Activated CD8-positive, alpha-beta memory T cell treated with anti-CD3 and anti-CD28 coated beads for 48 hours (primary cell): ENCODE measurements around the gene OR6T1.

Source experiments
- DNase-seq, 3 experiments: peaks; one replicate each; pipeline ENCODE4 v3.0.0-alpha.2; 2020; ENCODE audit warnings: low read depth in 2 of 3, low spot score in 2 of 3

Gene OR6T1

GRCh38 chr11:123943738-123944137 is at the start of gene OR6T1:
Gene OR6T1 (minus strand): TSS chr11:123943838. CDS start chr11:123943838, 0 bp downstream.
- no peak for DNase-seq

DNA sequence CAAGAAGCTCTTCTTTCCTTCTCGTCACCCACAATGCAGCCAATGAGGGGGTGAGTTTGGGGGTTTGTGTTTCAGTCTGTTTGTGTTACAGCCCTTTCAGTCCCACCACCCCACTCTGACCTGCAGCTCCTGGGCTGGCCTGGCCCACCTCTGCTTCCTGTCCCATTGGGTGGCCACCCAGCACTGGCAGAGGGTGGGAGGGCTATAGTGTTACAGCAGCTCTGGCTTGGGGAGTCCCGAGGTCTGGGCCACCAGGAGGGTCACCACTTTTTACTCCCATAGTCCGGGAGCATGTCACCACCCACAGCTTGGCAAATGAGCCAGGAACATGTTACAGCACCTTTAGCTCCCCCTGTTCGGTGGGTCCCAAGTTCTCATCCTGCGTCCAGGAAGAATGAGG is 35.7 kb upstream of the OR6T1 start:
- DNase-seq = no peak

GRCh38 chr11:123977731-123978347 is 34.2 kb upstream of the OR6T1 start, which contains the start of gene OR10S1:
Gene OR10S1 (minus strand): TSS chr11:123977781. CDS start chr11:123977664, 117 bp downstream.
- DNase-seq = no peak

DNA sequence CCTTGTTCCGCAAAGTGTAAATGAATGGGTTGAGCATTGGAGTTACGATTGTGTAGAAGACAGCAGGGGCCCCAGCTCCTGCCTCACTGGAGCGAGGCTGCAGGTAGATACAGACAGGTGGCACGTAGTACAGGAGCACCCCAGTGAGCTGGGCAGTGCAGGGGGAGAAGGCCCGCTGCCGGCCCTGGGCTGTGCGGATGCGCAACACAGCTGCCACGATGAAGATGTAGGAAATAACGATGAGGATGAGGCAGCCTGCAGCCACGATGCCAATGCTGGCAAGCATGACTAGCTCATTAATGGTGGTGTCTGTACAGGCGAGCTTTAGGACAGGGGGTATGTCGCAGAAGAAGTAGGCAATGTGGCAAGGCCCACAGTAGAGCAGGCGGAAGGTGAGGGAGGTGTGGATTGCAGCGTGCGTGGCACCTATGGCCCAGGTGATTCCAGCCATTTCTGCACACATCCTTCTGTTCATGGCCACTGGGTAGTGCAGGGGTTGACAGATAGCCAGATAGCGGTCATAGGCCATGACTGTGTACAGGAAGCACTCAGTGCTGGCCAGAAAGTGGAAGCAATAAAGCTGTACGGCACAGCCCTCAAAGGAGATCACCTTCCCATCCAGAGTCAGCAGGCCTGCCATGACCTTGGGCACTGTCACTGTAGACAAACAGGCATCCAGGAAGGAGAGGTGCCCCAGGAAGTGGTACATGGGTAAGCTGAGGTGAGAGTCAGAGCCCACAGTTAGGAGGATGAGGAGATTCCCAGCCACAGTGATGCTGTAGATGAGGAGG is 33.3 kb upstream of the OR6T1 start:
- no peak for DNase-seq

GRCh38 chr11:123973816-123974215 is 30.2 kb upstream of the OR6T1 start:
- DNase-seq = no peak

GRCh38 chr11:123956752-123957151 is 13.1 kb upstream of the OR6T1 start:
- DNase-seq = no peak

DNA sequence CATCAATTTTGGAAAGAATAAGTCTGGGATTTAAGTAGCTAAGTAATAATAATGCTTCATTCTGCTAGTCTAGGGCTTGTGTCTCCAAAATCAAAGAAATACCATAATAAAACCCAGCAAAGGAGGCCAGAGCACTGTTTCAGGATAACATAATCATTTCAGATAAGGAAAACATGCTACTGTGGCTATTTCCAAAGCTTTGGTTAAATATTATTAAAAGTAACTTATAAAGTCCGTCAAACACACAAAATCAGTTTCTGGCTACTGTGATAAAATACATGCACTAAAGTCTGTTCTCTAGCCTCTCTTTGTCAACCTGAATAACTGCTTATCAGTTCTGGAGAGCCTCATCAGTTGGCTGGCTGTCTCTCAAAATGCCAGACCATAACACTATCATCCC is 1.5 kb upstream of the OR6T1 start:
- DNase-seq = no peak

- no peak for DNase-seq
Measured at GRCh38 chr11:123942413-123942812, 1.2 kb downstream of the OR6T1 start.

- DNase-seq = no peak
Measured at GRCh38 chr11:123939317-123939716, 4.3 kb downstream of the OR6T1 start, which contains the start of gene OR4D5. Gene OR4D5 (plus strand): TSS chr11:123939617. CDS start chr11:123939617, 0 bp downstream.

DNA sequence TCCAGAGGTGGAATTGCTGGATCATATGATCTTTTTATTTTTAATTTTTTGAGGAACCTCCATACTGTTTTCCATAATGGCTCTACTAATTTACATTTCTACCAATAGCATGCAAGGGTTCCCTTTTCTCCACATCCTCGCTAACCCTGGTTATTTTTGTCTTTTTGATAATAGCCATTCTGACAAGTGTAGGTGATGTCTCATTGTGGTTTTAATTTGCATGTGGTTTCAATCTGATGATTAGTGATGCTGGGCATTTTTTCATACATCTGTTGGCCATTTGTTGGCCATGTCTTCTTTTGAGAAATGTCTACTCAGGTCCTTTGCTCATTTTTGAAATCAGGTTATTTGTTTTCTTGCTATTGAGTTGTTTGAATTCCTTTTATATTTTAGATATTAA is 19.6 kb downstream of the OR6T1 start:
- no peak for DNase-seq

DNA sequence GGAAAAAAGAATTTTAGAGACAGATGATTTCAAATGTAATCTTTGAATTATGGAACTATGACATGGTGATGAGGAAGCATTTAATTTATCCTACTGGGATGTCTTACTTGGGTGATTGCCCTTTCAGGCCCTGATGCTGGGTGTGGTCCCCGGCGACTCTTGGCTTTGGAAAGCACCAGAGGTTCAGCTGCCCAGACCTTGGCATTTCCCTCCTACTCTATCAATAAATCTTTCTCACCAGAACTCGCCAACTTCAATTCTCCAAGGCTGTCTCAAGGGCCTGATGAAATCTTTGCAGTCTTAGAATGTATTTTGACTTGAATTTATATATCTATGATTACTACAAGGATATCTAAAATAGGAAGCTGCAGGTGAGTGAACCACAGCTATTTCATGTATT is 22.7 kb downstream of the OR6T1 start:
- no peak for DNase-seq

GRCh38 chr11:123905826-123906225 is 37.8 kb downstream of the OR6T1 start:
- DNase-seq = no peak

DNA sequence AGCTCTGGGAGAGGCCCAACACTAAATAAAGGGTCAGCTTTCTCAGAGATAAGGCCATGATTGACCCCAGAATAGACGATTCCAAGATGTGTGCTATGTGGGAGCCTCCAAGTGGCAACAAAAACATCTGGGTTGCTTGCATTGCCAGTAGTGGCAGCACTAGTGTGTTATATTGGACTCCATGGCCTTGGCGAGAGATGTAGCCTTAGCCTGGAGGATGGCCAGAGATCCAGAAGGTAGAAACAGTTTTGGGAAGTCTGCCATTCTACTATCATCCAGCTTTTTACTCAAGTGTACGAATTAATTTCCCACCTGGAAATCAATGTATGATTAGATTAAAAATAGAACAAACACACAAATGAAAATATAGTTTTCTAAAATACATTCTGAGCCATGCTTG is 38.7 kb downstream of the OR6T1 start:
- no peak for DNase-seq

DNA sequence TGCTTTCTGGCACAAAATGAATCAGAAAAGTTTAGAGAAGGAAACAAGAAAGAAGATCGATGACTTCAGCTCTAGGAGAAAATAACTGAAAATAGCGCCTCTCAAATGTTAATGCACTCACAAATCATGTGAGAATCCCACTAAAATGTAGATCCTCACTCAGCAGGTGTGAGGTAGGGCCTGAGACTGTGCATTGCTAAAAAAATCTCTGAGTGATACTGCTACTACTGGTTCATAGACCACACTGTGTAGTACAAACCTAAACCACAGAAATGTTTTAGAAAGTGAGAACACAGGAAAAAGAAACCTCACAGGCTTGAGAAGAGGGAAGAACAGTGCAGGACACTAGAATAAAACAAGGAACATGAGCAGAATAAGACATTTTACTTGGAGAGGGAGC is 39.7 kb downstream of the OR6T1 start:
- no peak for DNase-seq

DNA sequence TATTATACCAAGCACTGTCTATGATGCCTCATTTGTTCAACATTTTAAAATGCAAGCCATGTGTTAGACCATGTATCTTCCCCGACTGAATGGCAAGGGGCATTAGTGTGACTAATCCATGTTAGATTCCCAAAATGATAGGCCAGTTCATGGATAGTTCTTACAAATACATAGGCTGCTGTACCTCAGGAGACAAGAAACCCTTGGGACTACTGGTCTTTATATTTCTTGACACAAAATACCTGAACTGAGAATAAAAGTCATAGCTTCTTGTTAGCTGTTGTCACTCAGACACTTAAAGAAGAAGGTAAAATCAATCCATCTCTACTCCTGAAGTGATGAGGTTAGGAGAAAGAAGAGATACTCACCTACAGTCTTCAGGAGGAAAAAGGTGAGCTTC is 41.8 kb downstream of the OR6T1 start, which contains the start of gene OR8D4:
TSS of gene OR8D4 (plus strand) at position 301 of the 400 bp plus-strand sequence. CDS start 4,265 bp downstream, outside the sequence.
- no peak for DNase-seq

DNA sequence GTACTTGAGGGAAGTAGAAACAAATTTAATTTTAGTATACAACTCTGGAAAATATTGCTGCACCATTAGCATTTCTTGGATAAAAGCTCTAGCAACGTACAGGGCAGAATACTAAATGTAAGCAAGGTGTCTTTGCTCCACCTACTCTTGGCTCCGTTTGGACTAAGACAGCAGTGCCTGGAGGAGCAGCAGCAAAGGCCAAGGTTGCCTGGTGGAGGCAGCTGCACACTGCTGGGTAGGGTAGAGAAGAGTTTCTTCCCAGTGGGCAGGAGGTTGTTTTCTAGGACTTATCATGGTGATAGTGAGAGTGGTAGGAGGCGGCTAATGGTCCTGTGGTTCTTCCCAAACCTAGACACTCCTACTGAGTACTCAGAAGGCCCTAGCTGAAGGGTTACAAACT is 43.8 kb downstream of the OR6T1 start:
- no peak for DNase-seq
